Measurements from ENCODE around the gene CBLL1.

Gene CBLL1

DNA sequence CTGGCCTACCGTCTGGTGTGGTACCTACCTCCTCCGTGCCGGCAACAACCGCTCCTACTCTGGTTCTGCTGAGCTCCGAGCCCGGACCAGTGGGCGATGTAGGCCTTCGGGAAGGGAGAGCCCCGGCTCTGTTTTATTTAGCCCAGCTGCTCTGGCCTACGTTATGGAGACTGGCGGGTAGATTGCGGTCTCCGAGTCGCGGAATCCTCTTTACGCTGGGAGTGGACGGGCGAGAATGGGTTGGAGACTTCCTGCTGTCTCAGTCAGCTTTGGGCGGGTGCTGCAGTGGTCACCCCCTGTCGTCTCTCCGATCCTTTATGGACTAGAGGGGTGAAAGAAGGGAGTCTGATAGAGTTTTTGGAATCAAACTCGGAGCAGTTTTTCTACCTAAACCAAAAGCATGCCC is 406 bp downstream of the CBLL1 start:
- no peak for DNase-seq

DNA sequence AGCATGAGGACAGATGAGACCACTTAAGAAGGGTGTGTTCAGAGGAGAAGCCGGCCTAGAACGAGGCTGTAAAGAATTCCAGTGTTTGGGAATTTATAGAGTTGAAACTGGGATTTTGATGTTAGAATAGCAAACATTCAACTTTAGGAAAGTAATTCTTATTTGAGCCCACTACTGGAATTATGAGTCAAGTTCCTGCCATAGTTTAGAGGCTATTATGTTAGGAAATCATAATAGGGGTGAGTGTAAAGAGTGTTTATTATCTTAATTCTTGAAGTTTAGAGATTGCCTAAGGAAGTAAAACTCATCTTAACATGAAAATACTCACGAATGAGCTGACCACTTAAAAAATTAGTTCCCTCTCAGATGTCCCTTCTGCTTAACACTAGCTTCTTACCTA is 2.1 kb downstream of the CBLL1 start:
- DNase-seq = no peak

DNA sequence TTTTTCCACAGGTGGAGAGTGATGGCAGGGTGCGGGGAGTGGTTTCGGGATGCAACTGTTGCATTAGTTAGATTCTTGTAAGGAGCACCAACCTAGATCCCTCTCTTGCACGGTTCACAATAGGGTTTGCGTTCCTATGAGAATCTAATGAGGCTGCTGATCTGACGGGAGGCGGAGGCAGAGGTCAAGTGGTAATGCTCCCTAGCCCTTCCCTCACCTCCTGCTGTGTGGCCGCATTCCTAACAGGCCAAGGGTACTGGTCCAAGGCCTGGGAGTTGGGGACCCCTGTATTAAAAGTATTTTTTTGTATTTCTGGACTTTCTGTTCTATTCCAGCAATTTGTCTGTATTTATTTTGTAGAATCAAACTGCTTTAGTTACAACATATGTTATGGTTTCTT is 7.2 kb downstream of the CBLL1 start:
- DNase-seq = no peak

DNA sequence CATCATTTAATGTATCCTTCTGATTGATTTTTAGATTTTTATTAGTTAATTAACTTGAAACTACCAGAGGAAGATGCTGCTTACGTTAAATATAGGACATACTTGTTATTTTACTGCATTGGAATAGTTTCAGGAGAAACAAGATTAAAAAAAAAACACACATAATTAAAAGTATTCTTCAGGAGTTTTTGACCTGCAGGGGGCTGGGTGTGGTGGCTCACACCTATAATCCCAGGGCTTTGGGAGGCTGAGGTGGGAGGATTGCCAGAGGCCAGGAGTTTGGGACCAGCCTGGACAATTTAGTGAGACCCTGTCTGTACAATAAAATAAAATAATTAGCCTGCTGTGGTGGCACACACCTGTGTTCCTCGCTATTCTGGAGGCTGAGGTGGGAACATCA is 10.7 kb downstream of the CBLL1 start:
- no peak for DNase-seq

GRCh38 chr7:107758667-107759066 is 14.7 kb downstream of the CBLL1 start:
- no peak for DNase-seq

GRCh38 chr7:107767391-107767790 is 23.4 kb downstream of the CBLL1 start:
- DNase-seq = no peak

DNA sequence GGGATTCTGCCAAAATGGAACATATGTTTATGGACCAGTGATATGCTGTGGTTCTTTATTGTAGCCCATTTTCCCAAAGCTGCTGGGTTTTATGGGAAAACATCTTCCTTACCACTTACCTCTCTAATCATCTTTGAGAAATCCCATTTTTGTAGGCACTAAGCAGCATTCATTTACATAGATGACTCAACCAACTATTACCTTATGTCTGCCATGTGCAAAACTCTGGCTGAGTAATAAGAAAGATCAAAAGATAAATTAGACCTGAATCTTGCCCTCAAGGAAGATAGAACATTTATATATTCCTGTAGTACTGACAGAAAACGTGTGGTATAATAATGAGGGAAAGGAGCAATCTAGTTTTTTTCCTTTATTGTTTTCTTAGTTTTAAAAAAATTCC is 24.3 kb downstream of the CBLL1 start:
- no peak for DNase-seq

GRCh38 chr7:107773027-107773426 is 29.1 kb downstream of the CBLL1 start:
- DNase-seq = no peak

DNA sequence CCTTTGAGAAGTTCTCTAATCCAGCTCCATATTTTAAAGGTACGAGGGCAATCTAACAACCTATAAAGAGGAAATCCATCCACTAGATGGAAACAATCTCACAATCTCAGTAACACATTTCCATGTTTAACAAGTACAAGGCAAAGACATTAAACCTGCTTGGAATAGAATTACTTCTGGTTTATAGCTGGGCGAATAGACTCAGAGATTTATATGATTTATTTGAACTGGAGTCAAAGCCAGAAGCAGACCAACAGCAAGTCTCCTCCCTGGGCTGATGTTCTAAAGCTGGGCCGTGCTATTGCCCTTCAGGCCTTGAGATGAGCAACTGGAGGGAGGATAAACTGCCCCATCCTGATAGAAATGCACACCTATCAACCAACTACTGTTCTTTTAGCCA is 33.8 kb downstream of the CBLL1 start:
- no peak for DNase-seq

- no peak for DNase-seq
Observed at GRCh38 chr7:107778283-107778682, 34.3 kb downstream of the CBLL1 start.

- no peak for DNase-seq
Observed at GRCh38 chr7:107779647-107780099, 35.7 kb downstream of the CBLL1 start.

DNA sequence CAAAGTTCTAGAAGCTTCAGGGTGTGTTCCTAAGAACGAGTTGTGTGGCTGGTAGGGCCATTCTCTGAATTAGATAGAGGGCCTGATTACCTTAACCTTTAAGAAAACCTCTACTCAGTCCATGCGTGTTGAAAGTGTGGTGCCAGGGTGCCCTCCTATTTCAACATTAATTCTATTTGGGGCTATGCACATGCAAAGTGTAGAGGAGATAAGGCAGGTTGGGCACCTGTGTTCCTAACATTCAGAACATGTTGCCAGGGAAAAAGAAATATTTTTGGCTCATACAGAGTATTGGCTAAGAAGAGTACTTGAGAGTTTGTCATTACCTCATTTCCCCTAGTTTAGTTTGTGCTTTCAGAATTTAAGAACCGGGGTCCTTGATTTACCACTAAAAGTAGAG is 38.4 kb downstream of the CBLL1 start:
- no peak for DNase-seq

- DNase-seq = no peak
Observed at GRCh38 chr7:107783648-107784047, 39.7 kb downstream of the CBLL1 start.

GRCh38 chr7:107785170-107785569 is 41.2 kb downstream of the CBLL1 start:
- DNase-seq = no peak

GRCh38 chr7:107785926-107786325 is 42.0 kb downstream of the CBLL1 start:
- no peak for DNase-seq

DNA sequence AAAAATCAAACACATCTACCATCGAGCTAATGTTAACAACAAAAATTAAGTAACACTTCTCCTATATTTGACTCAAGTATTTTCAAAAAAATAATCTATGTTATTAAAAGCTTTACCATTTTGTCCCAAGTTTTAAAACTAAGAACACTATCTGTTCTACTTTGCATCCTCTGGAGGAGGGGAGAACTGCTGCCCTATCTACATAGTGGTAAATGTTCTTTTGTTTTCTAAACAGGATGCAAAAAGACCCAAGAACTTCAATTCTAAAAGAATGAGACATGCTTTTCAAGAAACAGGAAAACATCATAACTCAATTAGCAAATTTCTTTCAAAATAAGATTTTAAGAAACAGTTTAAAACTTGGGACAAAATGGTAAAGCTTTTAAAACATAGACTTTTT is 44.3 kb downstream of the CBLL1 start:
- DNase-seq = no peak

DNA sequence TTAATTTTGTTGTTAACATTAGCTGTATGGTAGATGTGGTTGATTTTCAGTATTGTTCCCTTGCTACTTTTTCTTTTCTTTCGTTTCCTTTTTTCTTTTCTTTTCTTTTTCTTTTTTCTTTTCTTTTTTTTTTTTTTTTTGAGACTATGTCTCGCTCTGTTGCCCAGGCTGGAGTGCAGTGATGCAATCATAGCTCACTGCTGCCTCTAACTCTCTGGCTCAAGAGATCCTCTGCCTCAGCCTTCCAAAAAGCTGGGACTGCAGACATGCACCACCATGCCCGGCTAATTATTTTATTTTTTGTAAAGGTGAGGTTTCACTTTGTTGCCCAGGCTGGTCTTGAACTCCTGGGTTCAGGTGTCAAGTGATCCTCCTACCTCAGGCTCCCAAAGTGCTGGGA is 44.7 kb downstream of the CBLL1 start:
- DNase-seq = no peak

DNA sequence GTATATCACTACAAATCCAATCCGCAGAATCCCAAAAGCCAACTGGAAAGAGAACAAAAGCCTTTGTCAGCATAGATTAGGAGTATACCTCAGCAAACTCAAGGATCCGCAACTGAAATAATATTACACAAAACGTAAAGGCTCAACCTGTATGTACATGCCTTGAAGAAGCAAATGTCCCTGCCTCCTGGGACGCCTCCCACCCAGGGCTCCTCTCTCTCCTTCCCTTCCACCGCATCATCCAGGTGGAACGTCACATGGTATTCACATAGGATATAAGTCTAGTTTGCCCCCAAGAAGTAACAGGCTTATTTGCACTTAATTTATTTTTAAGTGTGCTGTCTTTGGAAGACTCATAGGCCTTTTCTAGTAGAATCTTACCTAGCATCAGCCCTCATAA is 45.7 kb downstream of the CBLL1 start:
- no peak for DNase-seq

GRCh38 chr7:107792364-107792763 is 48.4 kb downstream of the CBLL1 start:
- DNase-seq = no peak

GRCh38 chr7:107799647-107800264 is 55.8 kb downstream of the CBLL1 start:
- no peak for DNase-seq

DNA sequence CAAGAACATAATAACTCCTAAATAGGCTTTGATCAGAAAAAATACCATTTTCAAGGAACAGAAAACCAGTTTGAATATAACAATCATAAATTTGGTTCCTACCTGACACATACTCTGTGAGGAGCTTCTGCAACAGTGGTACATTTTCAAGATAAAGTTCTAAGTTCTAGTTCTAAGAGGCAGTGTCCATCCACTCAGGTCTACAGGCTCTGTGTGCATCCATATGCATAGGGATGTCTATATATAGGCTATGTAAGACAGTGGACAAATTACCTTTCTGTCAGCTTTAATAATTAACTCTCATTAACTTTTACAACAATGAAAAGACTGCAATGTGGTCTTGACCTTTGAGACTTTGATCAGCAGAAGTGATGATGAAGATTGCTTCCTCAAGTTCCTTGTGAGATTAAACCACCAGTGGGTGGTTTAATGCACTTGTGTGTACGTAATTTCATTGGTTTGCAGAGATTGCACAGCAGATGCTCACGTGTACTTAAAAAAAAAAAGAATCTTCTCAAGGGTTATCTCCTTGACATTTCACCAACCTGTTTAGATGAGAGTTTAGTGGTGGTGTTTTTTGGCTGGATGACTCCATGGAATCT is 59.2 kb downstream of the CBLL1 start, which contains the start of gene SLC26A3:
TSS of gene SLC26A3 (minus strand) at position 215 of the 602 bp plus-strand sequence. CDS start 8,714 bp downstream, outside the sequence.
- DNase-seq = no peak

DNA sequence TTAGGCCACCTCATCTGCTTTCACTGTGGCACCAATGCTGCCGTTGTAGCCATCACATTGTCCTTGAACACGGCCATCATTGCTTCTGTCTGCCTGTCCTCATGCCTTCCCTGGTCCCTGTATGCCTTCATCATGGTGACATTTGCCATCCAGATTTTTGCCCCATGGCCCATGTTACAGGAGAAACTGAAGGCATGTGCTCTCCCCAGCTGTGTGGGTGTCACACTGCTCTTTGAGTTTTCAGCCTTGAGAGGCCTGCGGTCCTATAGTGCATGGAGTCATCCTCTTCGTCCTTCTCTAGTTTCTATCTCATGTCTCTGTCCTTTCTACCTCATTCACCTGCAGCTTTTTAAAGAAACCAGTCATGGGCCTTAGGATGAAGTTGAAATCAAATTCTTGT is 65.2 kb downstream of the CBLL1 start:
- no peak for DNase-seq

DNA sequence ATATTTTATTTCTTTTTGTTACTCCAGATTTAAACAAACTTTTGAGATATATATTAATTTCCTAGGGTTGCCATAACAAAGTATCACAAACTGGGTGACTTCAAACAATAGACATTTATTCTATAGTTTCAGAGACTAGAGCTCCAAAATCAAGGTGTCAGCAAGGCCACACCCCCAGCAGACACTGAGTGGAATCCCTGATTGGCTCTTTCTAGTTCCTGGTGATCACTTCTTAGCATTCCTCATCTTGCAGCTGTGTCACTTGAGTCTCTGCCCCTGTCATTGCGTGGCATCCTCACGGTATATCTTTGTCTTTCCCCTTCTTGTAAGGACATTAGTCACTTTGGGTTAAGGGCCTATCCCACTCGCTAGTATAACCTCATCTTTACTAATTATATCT is 66.7 kb downstream of the CBLL1 start:
- peak; percentile 13 for DNase-seq
